ENCODE results near the gene MSRB3.

The MSRB3 gene

DNA sequence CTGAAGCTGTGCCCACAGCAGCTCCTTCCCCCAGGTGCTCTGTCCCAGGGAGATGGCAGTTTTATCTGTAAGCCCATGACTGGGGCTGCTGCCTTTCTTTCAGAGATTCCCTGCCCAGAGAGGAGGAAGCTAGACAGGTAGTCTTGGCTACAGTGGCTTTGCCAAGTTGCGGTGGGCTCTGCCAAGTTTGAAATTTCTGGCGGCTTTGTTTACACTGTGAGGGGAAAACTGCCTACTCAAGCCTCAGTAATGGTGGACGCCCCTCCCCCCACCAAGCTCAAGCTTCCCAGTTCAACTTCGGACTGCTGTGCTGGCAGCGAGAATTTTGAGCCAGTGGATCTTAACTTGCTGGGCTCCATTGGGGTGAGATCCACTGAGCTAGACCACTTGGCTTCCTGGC, 124.7 kb downstream of the MSRB3 start:
- TF ChIP-seq, protein P1, sequence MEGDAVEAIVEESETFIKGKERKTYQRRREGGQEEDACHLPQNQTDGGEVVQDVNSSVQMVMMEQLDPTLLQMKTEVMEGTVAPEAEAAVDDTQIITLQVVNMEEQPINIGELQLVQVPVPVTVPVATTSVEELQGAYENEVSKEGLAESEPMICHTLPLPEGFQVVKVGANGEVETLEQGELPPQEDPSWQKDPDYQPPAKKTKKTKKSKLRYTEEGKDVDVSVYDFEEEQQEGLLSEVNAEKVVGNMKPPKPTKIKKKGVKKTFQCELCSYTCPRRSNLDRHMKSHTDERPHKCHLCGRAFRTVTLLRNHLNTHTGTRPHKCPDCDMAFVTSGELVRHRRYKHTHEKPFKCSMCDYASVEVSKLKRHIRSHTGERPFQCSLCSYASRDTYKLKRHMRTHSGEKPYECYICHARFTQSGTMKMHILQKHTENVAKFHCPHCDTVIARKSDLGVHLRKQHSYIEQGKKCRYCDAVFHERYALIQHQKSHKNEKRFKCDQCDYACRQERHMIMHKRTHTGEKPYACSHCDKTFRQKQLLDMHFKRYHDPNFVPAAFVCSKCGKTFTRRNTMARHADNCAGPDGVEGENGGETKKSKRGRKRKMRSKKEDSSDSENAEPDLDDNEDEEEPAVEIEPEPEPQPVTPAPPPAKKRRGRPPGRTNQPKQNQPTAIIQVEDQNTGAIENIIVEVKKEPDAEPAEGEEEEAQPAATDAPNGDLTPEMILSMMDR (conservative IDR thresholded peaks at IDR 0.05; ENCODE audit: low read length) = no peak
- TF ChIP-seq EZH2phosphoT487 (IDR thresholded peaks at IDR 0.05; ENCODE audit: borderline replicate concordance) = no peak
- Histone ChIP-seq H3K4me2 (ENCODE audit: low read depth, low read length, poor library complexity, severe bottlenecking) (no peak overlapping the region), H3K79me2 (ENCODE audit: insufficient read depth, low read length) (no peaks in the 10 kb centered on the region), H3K36me3 (ENCODE audit: insufficient read depth, low read length) (peaks cover 11% of the 10 kb centered on the region; the same call in 1 of the 2 replicates), H4K20me1 (ENCODE audit: insufficient read depth, low read length, poor library complexity, severe bottlenecking) (no peaks in the 10 kb centered on the region), H3K9me2 (replicated peaks; ENCODE audit: low read depth, low read length) (no peaks in the 10 kb centered on the region), H3K27me3 (ENCODE audit: insufficient read depth, low read length, poor library complexity, severe bottlenecking) (no peaks in the 10 kb centered on the region), H3K9ac (ENCODE audit: low read depth, low read length, poor library complexity, severe bottlenecking) (no peak overlapping the region), H3K4me3 (ENCODE audit: low read length, poor library complexity, severe bottlenecking) (no peak overlapping the region), H3K4me1 (ENCODE audit: insufficient read depth, low read length, poor library complexity, severe bottlenecking) (no peaks in the 10 kb centered on the region), H3F3A (ENCODE audit: low read depth) (no peaks in the 10 kb centered on the region), H3K9me3 (ENCODE audit: insufficient read depth, low read depth, low read length) (no peaks in the 10 kb centered on the region; the same call in 1 of the 2 replicates), H2AFZ (ENCODE audit: low read length) (no peak overlapping the region)

DNA sequence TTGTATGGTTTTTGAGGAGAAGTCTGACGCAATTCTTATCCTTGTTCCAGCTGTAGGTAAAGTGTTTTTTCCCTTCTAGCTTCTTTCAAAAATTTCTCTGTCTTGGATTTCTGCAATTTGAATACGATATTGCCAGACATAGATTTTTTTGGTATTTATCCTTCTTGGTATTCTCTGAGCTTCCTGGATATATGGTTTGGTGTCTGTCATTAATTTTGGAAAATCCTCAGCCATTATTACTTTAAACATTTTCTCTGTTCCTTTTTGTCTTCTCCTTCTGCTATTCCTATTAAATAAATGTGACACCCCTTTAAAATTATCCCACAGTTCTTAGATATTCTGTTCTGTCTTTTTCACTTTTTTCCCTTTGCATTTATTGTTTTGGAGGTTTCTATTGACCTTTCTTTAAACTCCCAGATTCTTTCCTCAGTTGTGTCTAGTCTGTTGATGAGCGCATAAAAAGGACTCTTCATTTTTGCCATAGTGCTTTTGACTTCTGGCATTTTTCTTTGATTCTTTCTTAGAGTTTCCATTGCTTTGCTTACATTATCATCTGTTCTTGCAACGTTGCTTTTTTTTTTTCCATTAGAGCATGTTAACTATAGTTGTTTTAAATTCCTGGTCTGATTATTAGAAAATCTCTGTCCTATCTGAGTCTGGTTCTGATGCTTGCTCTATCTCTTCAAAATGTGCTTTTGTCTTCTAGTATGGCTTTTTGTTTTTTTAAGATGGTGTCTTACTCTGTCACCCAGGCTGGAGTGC, 129.1 kb downstream of the MSRB3 start:
- Histone ChIP-seq H3K9me2 (replicated peaks; ENCODE audit: low read depth, low read length) (no peaks in the 10 kb centered on the region), H3K27me3 (ENCODE audit: insufficient read depth, low read length, poor library complexity, severe bottlenecking) (no peaks in the 10 kb centered on the region), H3K4me1 (ENCODE audit: insufficient read depth, low read length, poor library complexity, severe bottlenecking) (peaks cover 5% of the 10 kb centered on the region), H3K9me3 (ENCODE audit: insufficient read depth, low read depth, low read length) (no peaks in the 10 kb centered on the region; the same call in 1 of the 2 replicates), H3K4me2 (ENCODE audit: low read depth, low read length, poor library complexity, severe bottlenecking) (no peak overlapping the region), H3K79me2 (ENCODE audit: insufficient read depth, low read length) (no peaks in the 10 kb centered on the region), H3K9ac (ENCODE audit: low read depth, low read length, poor library complexity, severe bottlenecking) (no peak overlapping the region), H3F3A (ENCODE audit: low read depth) (no peaks in the 10 kb centered on the region), H2AFZ (ENCODE audit: low read length) (no peak overlapping the region), H3K36me3 (ENCODE audit: insufficient read depth, low read length) (peaks cover 11% of the 10 kb centered on the region; the same call in 1 of the 2 replicates), H4K20me1 (ENCODE audit: insufficient read depth, low read length, poor library complexity, severe bottlenecking) (no peaks in the 10 kb centered on the region), H3K4me3 (ENCODE audit: low read length, poor library complexity, severe bottlenecking) (no peak overlapping the region)
- TF ChIP-seq, protein P1 (conservative IDR thresholded peaks at IDR 0.05; ENCODE audit: low read length) = no peak
- no peak for TF ChIP-seq EZH2phosphoT487 (IDR thresholded peaks at IDR 0.05; ENCODE audit: borderline replicate concordance)

DNA sequence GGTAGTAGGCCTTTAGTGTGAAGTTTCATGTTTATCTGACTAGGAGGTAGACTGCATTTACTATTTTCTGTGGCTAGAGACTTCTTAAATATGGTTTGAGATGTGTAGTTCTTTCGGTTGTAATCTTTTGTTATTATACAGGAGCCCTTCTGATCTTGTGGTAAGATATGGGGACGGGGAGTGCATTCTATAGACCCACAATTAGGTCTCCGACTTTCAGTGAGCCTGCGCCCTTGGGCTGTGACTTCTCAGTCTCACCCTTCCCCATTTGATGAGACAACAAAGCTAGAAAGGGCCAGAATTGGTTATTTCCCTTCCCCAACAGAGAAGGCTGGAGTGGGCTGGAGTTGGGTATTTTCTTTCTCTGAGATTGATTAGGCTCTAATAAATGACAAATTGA, 130.0 kb downstream of the MSRB3 start:
- H3K9me2 ChIP-seq (replicated peaks; ENCODE audit: low read depth, low read length) = no peaks in the 10 kb centered on the region
- no peak overlapping the region for H3K4me3 ChIP-seq (ENCODE audit: low read length, poor library complexity, severe bottlenecking)
- H3K27me3 ChIP-seq (ENCODE audit: insufficient read depth, low read length, poor library complexity, severe bottlenecking) = no peaks in the 10 kb centered on the region
- H3K4me1 ChIP-seq (ENCODE audit: insufficient read depth, low read length, poor library complexity, severe bottlenecking) = peaks cover 14% of the 10 kb centered on the region
- peaks cover 11% of the 10 kb centered on the region; the same call in 1 of the 2 replicates for H3K36me3 ChIP-seq (ENCODE audit: insufficient read depth, low read length)
- H2AFZ ChIP-seq (ENCODE audit: low read length) = no peak overlapping the region
- TF ChIP-seq EZH2phosphoT487 (IDR thresholded peaks at IDR 0.05; ENCODE audit: borderline replicate concordance) = no peak
- TF ChIP-seq, protein P1 (conservative IDR thresholded peaks at IDR 0.05; ENCODE audit: low read length) = no peak
- no peaks in the 10 kb centered on the region for H3K79me2 ChIP-seq (ENCODE audit: insufficient read depth, low read length)
- H4K20me1 ChIP-seq (ENCODE audit: insufficient read depth, low read length, poor library complexity, severe bottlenecking) = no peaks in the 10 kb centered on the region
- H3F3A ChIP-seq (ENCODE audit: low read depth) = no peaks in the 10 kb centered on the region
- no peak overlapping the region for H3K9ac ChIP-seq (ENCODE audit: low read depth, low read length, poor library complexity, severe bottlenecking)
- no peaks in the 10 kb centered on the region; the same call in 1 of the 2 replicates for H3K9me3 ChIP-seq (ENCODE audit: insufficient read depth, low read depth, low read length)
- no peak overlapping the region for H3K4me2 ChIP-seq (ENCODE audit: low read depth, low read length, poor library complexity, severe bottlenecking)
